Gastroesophageal sphincter (tissue), 4 donors: ENCODE results near the gene KIAA1614. TPM values are rescaled to one million over a fixed set of nuclear protein-coding genes. Genes with fewer than 3 reads are reported as not detected.
A peak's percentile ranks its signal among the peaks of the same experiment; 100 is the strongest.

Source experiments
- ATAC-seq: fragments of 150-250 bp; one replicate; pipeline ENCODE4 v1.9.1; 2016; ENCODE audit warnings: mild to moderate bottlenecking, moderate library complexity
- H3K27ac ChIP-seq, 4 donors: fragments of 200-600 bp; sonication (generic) in 3 of 4; 1 replicate in 3 of 4; 2 replicates in 1 of 4; pipeline ENCODE4 v1.5.1; 2016 to 2019
- H3K27me3 ChIP-seq: fragments of 200-600 bp; sonication (generic); one replicate; pipeline ENCODE4 v1.5.1; 2019
- H3K36me3 ChIP-seq, 2 donors: fragments of 200-600 bp; sonication (generic); one replicate each; pipeline ENCODE4 v1.5.1; 2019; ENCODE audit warnings: control low read depth in 1 of 2
- H3K4me1 ChIP-seq, 3 donors: fragments of 200-600 bp; sonication (generic); 1 replicate in 2 of 3; 2 replicates in 1 of 3; pipeline ENCODE4 v1.5.1; 2016 to 2019; ENCODE audit warnings: control low read depth in 2 of 3
- H3K4me3 ChIP-seq, 2 donors: fragments of 200-600 bp; sonication (generic); one replicate each; pipeline ENCODE4 v1.5.1; 2019; ENCODE audit warnings: mild to moderate bottlenecking in 1 of 2, moderate library complexity in 1 of 2
- H3K9me3 ChIP-seq, 3 donors: fragments of 200-600 bp; sonication (generic); one replicate each; pipeline ENCODE4 v1.5.1; 2017 to 2019; ENCODE audit warnings: control low read depth in 2 of 3
- CTCF ChIP-seq, 4 experiments: fragments of 200-600 bp in 2 of 4; fragments of 450-650 bp in 2 of 4; sonication (generic) in 1 of 4; IDR thresholded peaks; one replicate each; pipeline ENCODE4 v1.5.1; 2017 to 2019; ENCODE audit warnings: antibody characterized with exemption in 4 of 4, mild to moderate bottlenecking in 2 of 4, moderate library complexity in 2 of 4
- EP300 ChIP-seq: sonication (generic); formaldehyde crosslinking; IDR thresholded peaks from one replicate; pipeline ENCODE4 v1.6.1; 2017; ENCODE audit warnings: antibody characterized with exemption, mild to moderate bottlenecking
- POLR2A ChIP-seq, 2 donors: fragments of 450-650 bp; IDR thresholded peaks; one replicate each; pipeline ENCODE4 v1.6.1; 2017; ENCODE audit warnings: antibody characterized with exemption in 2 of 2, mild to moderate bottlenecking in 2 of 2, moderate library complexity in 1 of 2
- POLR2AphosphoS5 ChIP-seq: sonication (generic); formaldehyde crosslinking; IDR thresholded peaks from one replicate; pipeline ENCODE4 v1.6.1; 2017; ENCODE audit warnings: antibody characterized with exemption
- WGBS, 2 donors: methylation state at CpG; one replicate each; pipeline ENCODE4 v1.1.5; 2018; ENCODE audit warnings: low coverage in 1 of 2; 5-methylcytosine and 5-hydroxymethylcytosine counted together
- total RNA-seq, 4 donors: library from RNA; depleted of rRNA; stranded (reverse); fragments of >200 nt; gene quantifications; one replicate each; pipeline ENCODE4 v1.1.0, GENCODE V29; 2016

The KIAA1614 gene
- total RNA-seq, 4 donors from 2014 or later = 11.2 to 30.9 (median 16.7) TPM

DNA sequence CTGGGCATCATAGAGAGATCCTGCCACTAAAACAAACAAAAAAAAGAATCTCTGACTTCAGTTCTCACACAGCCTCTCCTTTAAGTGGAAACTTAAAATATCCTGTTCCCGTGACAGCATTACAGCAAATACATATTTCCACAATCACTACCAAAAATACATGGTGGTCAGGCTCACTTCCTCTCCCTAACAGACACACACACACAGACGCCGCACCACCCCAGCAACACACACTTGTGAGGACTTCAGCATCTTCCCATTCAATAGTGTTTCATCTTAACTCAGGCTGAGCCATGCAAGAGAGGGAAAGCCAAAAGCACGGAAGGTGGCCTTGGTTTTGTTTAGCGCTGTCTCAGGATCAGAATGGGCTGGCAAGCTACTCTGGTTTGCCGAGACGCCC is 21.9 kb downstream of the KIAA1614 start:
- H3K27me3 ChIP-seq = no peaks in the 10 kb centered on the region
- no peak overlapping the region for H3K27ac ChIP-seq
- TF ChIP-seq POLR2A (IDR thresholded peaks at IDR 0.05) = no peak
- TF ChIP-seq CTCF (IDR thresholded peaks at IDR 0.05) = no peak
- no peak for TF ChIP-seq EP300
- TF ChIP-seq POLR2AphosphoS5 = no peak
- H3K4me1 ChIP-seq = peaks cover 0 to 2% (median 0%) of the 10 kb centered on the region in 3 donors
- no peak for ATAC-seq
- no peaks in the 10 kb centered on the region for H3K9me3 ChIP-seq
- WGBS, 2 donors = 83 to 92% methylated on average over 2 to 7 of the region's 7 CpGs
- peaks cover 0 to 82% of the 10 kb centered on the region in 2 donors for H3K36me3 ChIP-seq
- no peak overlapping the region for H3K4me3 ChIP-seq

- peaks cover 0 to 83% of the 10 kb centered on the region in 2 donors for H3K36me3 ChIP-seq
- H3K4me3 ChIP-seq = no peak overlapping the region
- no peaks in the 10 kb centered on the region for H3K9me3 ChIP-seq
- WGBS, 2 donors = 71% methylated on average over 7 of the region's 45 CpGs; no CpG with 5 or more reads in 1 of the 2 donors
- ATAC-seq = no peak
- H3K27ac ChIP-seq = no peak overlapping the region
- H3K27me3 ChIP-seq = no peaks in the 10 kb centered on the region
- no peaks in the 10 kb centered on the region for H3K4me1 ChIP-seq
- TF ChIP-seq EP300 (no peak), POLR2A (IDR thresholded peaks at IDR 0.05) (no peak), POLR2AphosphoS5 (no peak), CTCF (IDR thresholded peaks at IDR 0.05) (no peak)
Measured at GRCh38 chr1:180935326-180936109, 22.8 kb downstream of the KIAA1614 start.

DNA sequence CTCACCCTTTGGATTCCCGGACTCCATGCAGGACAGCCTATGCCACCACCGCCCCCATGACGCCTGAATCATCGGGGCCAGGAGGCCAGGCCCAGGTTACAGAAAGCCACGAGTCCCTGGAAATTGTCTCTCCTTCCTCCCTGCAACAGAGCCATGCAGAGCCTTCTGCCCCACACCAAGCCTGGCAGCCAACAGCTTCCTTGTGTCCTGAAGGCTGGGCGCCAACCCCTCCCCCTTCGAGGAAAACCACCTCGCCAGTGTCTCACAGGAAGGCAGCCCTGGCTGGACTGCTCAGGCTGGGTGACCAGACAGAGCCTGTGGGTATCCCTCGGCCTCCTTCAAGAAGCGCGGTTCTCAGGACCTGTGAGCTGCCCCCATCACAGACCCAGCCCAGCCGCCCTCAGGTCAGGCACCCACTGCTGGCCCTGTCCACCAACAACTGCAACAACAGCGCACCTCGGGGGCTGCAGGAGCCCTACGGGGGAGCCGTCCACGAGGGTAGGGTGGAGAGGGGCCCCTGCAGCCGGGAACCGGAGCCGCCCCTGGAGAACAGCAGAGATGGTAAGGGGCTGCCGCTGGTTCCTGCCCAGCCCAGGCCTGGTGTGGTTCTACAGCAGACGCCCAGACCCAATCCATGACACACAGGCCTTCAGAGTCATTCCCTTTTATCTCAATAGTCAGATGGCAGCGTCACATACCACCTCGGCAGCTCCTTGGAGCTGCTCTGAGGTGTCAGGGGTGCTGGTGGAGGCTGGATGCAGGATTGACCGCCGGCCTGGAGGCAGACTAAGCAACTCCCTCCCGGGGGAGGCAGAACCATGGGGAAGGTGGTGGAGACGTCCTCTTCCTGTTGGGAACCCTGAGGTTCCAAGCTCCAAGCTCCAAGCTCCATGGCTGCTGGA is 23.7 kb downstream of the KIAA1614 start:
- peak; percentile 6 for ATAC-seq
- peaks cover 0 to 83% of the 10 kb centered on the region in 2 donors for H3K36me3 ChIP-seq
- no peak for TF ChIP-seq EP300
- TF ChIP-seq POLR2AphosphoS5 = no peak
- TF ChIP-seq CTCF (IDR thresholded peaks at IDR 0.05) = no peak
- no peak for TF ChIP-seq POLR2A (IDR thresholded peaks at IDR 0.05)
- WGBS, 2 donors = no CpG with 5 or more reads among the region's 28 CpGs
- H3K27me3 ChIP-seq = no peaks in the 10 kb centered on the region
- no peaks in the 10 kb centered on the region for H3K9me3 ChIP-seq
- no peak overlapping the region for H3K4me3 ChIP-seq
- H3K27ac ChIP-seq = no peak overlapping the region
- no peaks in the 10 kb centered on the region for H3K4me1 ChIP-seq

- no peak overlapping the region for H3K4me3 ChIP-seq
- 60 to 100% methylated on average over 1 of the region's 1 CpG for WGBS, 2 donors
- ATAC-seq = no peak
- H3K27ac ChIP-seq = no peak overlapping the region
- H3K36me3 ChIP-seq = peaks cover 0 to 89% of the 10 kb centered on the region in 2 donors
- TF ChIP-seq POLR2A (IDR thresholded peaks at IDR 0.05) (no peak), POLR2AphosphoS5 (no peak), EP300 (no peak), CTCF (IDR thresholded peaks at IDR 0.05) (no peak)
- H3K4me1 ChIP-seq = no peaks in the 10 kb centered on the region
- H3K9me3 ChIP-seq = no peaks in the 10 kb centered on the region
- H3K27me3 ChIP-seq = no peaks in the 10 kb centered on the region
Measured at GRCh38 chr1:180937012-180937372, 24.3 kb downstream of the KIAA1614 start.
